HG03066 (cell line): ENCODE data around the gene APBB2.
"Not testable (repeated sequence)": the region's sequence is repeated elsewhere in the genome, so short reads cannot be mapped to it uniquely, and the experiment has no call there.

Source experiments
- ATAC-seq: cut with Tn5 transposase; IDR thresholded peaks from one replicate; pipeline ENCODE4 v1.9.1; 2021; ENCODE audit warnings: low read depth; ENCODE audit not compliant: unreplicated experiment

The APBB2 gene

GRCh38 chr4:41038304-41038703, 176.0 kb downstream of the APBB2 start:
- ATAC-seq, result no peak

DNA sequence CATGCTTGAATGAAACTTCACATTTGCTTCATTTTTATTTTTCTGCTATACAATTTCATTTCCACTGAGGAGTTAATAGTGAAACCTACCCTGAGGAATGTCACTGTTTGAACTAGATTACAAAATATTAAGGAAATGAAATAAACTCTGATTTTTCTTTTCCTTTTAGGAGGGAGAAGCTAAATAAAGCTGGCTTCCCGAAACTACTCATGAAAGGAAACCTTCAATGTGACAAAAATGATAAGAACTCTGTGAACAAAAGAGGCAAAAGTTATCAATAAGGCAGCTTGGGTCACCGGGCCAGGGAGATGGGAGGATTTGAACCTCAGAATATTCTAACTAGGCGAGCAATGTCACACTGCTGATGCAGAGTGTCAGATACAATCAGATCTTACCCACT, 185.2 kb downstream of the APBB2 start:
- ATAC-seq, result no peak

DNA sequence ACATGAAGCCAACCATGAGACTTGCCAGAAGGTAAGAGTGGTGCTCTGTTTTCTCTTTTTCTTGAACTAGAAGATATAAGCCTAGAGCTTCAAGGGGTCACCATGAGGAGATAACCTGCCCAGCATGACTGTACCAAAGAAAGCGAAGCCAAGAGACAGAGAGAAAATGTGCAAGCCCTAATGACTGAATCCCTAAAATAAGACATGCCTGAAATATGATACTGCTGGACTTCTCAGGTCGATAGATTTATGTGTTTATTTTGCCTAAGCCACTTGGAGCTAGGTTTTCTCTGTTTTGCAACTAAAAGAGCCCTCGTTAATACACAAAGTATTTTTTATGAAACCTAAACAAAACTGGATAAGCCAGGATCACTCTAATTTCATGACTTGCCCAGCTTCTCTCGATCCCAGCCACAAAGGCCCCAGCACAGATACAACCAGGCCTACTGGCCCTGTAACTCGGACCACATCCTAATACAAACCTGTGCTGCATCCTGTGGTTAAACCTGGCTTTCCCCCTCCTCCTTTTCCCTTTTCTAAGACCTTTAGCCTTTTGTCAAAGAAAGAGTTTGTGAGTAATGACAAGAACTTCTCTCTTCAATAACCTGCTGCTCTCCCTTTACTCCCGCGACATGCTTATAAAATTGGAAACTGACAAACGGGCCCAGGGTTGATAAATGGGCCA, 185.8 kb downstream of the APBB2 start:
- ATAC-seq, result no peak

GRCh38 chr4:41026971-41027370, 187.4 kb downstream of the APBB2 start:
- ATAC-seq, result no peak

GRCh38 chr4:41025824-41026223, 188.5 kb downstream of the APBB2 start:
- ATAC-seq, result no peak

DNA sequence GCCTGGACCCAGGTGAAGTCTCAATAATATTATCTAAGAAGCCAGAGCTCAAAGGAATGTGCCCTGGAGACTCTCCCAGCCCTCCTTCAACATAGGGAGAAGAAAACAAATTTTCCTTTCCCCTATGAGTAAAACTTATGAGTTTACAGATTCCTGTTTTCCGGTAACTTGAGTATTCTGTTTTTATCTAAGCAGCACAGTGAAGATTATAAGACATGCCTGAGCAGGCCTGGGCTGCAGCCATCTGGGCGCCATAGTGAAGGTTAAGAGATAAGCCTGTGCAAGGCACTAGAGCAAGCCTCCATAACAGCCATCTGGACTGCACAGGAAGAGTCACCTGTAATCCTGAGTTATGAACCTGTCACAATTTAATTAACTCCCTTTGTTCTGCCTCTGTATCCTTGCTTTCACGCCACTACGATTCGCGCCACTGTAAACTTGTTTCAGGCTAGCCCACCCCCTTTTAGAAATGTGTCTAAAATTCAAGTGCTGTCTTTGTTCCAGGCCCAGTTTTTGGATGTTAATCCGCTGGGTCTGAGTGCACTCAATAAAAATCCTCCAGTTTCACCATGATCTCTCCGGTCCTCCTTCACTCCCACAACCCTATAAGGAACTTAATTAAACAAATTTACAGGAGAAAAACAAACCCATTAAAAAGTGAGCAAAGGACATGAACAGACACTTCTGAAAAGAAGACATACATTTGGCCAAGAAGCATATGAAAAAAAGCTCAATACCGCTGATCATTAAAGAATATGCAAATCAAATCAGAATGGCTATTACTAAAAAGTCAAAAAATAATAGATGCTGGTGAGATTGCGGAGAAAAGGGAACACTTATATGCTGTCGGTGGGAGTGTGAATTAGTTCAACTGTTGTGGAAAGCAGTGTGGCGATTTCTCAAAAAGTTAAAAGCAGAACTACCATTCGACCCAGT, 189.5 kb downstream of the APBB2 start:
- ATAC-seq, result no peak

GRCh38 chr4:41022116-41022515, 192.2 kb downstream of the APBB2 start:
- no peak for ATAC-seq

GRCh38 chr4:41015016-41015675, 199.2 kb downstream of the APBB2 start:
- ATAC-seq, result no peak

GRCh38 chr4:41014158-41014557, 200.2 kb downstream of the APBB2 start:
- ATAC-seq, result no peak

- ATAC-seq, result no peak
Measured at GRCh38 chr4:41013746-41014145, 200.6 kb downstream of the APBB2 start.

DNA sequence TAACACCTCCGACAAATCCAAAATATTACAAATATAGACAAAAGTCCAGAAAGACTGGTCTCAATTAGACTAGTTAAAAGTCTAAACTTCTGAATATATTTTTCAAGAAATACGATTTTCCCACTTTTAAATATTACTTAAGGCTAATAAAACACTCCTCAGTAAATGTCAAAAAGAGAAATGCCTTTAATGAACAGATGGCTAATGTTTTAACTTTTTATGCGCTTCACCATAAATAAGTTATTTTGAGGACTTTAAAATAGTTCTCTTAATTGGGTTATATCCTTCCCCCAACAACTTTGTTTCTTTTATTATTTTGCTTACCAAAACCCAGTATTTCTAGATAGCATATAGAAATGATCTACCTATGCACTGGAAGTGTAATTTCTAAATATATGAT, 201.4 kb downstream of the APBB2 start:
- no peak for ATAC-seq

DNA sequence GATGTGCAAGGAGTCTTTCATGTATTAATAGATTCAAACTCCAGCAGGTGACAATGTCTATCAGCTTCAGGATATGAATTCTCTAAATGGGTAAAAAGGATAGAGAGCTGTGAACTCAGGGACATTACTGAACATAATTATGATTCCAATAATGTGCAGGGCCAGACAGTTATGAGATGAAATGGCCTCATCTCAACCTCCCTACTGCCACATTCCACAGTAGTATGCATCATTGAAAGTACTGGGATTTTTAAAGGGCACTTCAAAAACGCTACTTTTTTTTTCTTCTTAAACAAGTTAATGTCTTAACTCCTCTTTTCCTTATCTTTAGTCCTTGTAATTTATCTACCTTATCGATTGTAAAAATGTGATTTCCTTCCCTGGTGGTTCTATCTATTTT, 202.0 kb downstream of the APBB2 start:
- no peak for ATAC-seq

DNA sequence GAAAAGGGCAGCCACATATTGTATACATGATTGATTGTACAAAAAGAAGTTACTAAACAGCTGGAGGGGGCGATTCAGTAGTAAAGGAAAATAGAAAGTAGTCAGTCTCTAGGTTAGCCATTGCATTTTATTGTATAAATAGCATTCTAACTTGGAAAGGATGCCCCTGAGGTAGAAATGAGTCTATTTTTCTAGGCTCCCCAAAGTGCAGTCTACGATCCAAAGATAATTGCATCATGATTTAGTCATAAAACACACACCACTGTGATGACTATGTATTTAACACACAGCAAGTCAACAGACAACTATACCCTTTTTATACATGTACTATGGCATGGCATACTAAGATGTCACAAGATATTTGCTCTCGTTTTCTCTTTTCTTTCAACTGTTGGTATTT, 204.9 kb downstream of the APBB2 start:
- no peak for ATAC-seq

- ATAC-seq, result no peak
Measured at GRCh38 chr4:41006141-41006540, 208.2 kb downstream of the APBB2 start.

DNA sequence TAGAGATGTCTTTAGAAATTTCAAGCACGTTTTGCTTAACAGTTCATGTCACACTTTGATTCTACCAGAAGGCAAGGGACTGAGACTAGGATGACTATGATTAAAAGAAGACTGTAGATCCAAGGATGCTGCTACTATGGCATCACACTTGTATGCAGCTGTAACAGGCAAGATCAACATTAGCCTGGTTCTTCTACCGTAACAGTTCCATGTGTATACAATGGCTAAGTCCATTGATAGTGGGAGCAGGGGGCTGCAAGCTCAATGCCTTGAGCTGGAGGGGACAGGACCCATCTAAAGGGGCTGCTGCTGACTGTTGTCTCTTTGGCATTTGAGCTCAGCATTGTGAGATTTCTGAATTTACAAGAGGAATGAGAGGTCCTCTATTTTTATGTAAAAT, 212.0 kb downstream of the APBB2 start:
- ATAC-seq, result no peak

DNA sequence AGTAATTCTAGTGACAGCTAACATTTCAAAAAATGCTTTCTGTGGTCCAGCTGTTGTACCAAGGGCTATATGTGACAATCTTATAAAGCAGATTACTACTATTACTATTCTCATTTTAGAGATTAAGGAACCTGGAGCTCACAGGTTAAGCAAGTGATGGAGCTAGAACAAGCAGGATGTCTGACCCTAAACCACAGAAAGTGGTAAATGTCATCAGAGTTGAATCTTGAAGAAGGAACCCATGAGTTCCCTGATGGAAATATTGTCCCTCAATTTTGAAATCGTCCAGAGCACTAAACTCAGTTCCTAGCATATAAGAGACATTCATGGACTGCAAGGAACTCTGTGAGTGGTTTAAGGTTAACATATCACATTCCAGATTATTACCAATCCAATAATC, 214.0 kb downstream of the APBB2 start:
- no peak for ATAC-seq

GRCh38 chr4:40998675-40999358, 215.5 kb downstream of the APBB2 start:
- ATAC-seq, result no peak

DNA sequence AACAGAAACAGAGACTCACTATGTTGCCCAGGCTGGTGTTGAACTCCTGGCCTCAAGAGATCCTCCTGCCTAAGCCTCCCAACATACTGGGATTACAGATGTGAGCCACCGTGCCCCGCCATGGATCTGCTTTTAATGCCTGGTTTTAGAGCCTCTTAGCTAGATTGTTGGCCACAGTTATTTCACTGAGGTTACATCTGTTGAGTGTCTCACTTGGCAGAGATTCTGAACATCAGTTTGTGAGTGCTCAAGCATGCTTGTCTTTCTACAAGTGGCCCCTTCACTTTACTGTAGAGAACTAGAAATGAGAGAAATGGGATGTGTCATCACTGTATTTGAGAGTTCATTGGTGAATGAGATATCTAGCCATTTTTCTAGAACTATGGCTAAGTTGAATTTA, 218.5 kb downstream of the APBB2 start:
- ATAC-seq, result no peak

GRCh38 chr4:40994321-40994720, 220.0 kb downstream of the APBB2 start:
- not testable (repeated sequence) for ATAC-seq

GRCh38 chr4:40993296-40993693, 221.0 kb downstream of the APBB2 start:
- ATAC-seq, result not testable (repeated sequence)
